Neural cell (in vitro differentiated cells): ENCODE results near the gene TBC1D10A.

ENCODE experiments used
- EP300 ChIP-seq: fragments of 450-650 bp; conservative IDR thresholded peaks from 2 replicates; pipeline ENCODE4 v1.6.1; 2014; ENCODE audit warnings: antibody characterized with exemption, mild to moderate bottlenecking, moderate library complexity; ENCODE audit not compliant: poor library complexity, severe bottlenecking
- POLR2AphosphoS5 ChIP-seq: IDR thresholded peaks from 2 replicates; pipeline ENCODE4 v1.6.1; 2012
- SMC3 ChIP-seq: fragments of 450-650 bp; conservative IDR thresholded peaks from 2 replicates; pipeline ENCODE4 v1.6.1; 2014; ENCODE audit warnings: antibody characterized with exemption, mild to moderate bottlenecking, moderate library complexity; ENCODE audit not compliant: poor library complexity
- TAF1 ChIP-seq: IDR thresholded peaks from 2 replicates; pipeline ENCODE4 v1.6.1; 2012; ENCODE audit warnings: low read depth
- TF ChIP-seq, protein P1 (sequence below): IDR thresholded peaks from 2 replicates; pipeline ENCODE4 v1.6.1; 2012; ENCODE audit warnings: borderline replicate concordance
- TF ChIP-seq, protein P2 (sequence below): fragments of 450-650 bp; IDR thresholded peaks from 2 replicates; pipeline ENCODE4 v1.5.1; 2014; ENCODE audit warnings: antibody characterized with exemption, mild to moderate bottlenecking, moderate library complexity; ENCODE audit not compliant: poor library complexity, severe bottlenecking

DNA sequence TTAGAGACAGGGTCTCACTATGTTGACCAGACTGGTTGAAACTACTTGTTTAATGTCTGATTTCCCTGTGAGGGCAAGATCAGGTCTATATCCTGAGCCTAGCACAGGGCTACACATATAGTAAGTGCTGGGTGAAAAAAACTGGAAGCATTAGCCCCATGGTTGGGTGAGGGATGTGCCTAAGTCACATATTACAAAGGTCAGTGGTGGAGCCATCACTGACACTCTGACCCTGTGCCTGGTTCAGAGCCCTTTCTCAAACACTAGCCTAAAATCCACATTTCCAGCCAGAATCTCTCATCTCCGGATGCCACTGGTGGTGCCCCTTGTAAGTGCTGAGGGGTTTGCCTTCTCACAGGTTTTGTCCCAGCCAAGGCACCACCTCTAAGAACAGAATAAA, 9.0 kb downstream of the TBC1D10A start:
- TF ChIP-seq, protein P1, sequence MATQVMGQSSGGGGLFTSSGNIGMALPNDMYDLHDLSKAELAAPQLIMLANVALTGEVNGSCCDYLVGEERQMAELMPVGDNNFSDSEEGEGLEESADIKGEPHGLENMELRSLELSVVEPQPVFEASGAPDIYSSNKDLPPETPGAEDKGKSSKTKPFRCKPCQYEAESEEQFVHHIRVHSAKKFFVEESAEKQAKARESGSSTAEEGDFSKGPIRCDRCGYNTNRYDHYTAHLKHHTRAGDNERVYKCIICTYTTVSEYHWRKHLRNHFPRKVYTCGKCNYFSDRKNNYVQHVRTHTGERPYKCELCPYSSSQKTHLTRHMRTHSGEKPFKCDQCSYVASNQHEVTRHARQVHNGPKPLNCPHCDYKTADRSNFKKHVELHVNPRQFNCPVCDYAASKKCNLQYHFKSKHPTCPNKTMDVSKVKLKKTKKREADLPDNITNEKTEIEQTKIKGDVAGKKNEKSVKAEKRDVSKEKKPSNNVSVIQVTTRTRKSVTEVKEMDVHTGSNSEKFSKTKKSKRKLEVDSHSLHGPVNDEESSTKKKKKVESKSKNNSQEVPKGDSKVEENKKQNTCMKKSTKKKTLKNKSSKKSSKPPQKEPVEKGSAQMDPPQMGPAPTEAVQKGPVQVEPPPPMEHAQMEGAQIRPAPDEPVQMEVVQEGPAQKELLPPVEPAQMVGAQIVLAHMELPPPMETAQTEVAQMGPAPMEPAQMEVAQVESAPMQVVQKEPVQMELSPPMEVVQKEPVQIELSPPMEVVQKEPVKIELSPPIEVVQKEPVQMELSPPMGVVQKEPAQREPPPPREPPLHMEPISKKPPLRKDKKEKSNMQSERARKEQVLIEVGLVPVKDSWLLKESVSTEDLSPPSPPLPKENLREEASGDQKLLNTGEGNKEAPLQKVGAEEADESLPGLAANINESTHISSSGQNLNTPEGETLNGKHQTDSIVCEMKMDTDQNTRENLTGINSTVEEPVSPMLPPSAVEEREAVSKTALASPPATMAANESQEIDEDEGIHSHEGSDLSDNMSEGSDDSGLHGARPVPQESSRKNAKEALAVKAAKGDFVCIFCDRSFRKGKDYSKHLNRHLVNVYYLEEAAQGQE = no peak
- TF ChIP-seq TAF1 = no peak
- TF ChIP-seq, protein P2, sequence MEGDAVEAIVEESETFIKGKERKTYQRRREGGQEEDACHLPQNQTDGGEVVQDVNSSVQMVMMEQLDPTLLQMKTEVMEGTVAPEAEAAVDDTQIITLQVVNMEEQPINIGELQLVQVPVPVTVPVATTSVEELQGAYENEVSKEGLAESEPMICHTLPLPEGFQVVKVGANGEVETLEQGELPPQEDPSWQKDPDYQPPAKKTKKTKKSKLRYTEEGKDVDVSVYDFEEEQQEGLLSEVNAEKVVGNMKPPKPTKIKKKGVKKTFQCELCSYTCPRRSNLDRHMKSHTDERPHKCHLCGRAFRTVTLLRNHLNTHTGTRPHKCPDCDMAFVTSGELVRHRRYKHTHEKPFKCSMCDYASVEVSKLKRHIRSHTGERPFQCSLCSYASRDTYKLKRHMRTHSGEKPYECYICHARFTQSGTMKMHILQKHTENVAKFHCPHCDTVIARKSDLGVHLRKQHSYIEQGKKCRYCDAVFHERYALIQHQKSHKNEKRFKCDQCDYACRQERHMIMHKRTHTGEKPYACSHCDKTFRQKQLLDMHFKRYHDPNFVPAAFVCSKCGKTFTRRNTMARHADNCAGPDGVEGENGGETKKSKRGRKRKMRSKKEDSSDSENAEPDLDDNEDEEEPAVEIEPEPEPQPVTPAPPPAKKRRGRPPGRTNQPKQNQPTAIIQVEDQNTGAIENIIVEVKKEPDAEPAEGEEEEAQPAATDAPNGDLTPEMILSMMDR = no peak
- TF ChIP-seq SMC3 = no peak
- TF ChIP-seq POLR2AphosphoS5 = no peak
- TF ChIP-seq EP300 = no peak
